H1 (cell line): ENCODE measurements around the gene MOK. TPM values are rescaled to one million over a fixed set of nuclear protein-coding genes. Genes with fewer than 3 reads are reported as not detected.

ENCODE experiments used
- YY1 ChIP-seq: IDR thresholded peaks from 2 replicates; pipeline ENCODE4 v1.6.1; 2011; ENCODE audit warnings: low read depth, mild to moderate bottlenecking, low read length
- polyA plus RNA-seq, 7 experiments: library from polyadenylated mRNA; depleted of rRNA in 3 of 7; stranded (reverse) in 5 of 7; unstranded in 2 of 7; fragments of >200 nt in 5 of 7; fragments of 200-250 nt in 2 of 7; gene quantifications; 1 replicate in 5 of 7; 2 replicates in 1 of 7; 4 replicates in 1 of 7; pipeline versions ENCODE4 v1.2.1 to v1.2.3, GENCODE V29; 2011 to 2013; ENCODE audit warnings: missing spikeins in 2 of 7, mixed read lengths in 2 of 7
- total RNA-seq: library from RNA; stranded (reverse); fragmentation: NEBNext Ultra II Directional; extraction: Animal tissue kit (Norgen Biotek cat#: 25700); gene quantifications from 2 replicates; pipeline ENCODE4 v1.2.1, GENCODE V29; 2021

MOK gene
- total and polyA plus RNA-seq, 2 of the 8 experiments (the other 6 are each of a cell fraction or from before 2014, with no cell fraction given), result 2.1 to 2.5 TPM

GRCh38 chr14:102197317-102197853, 107.6 kb downstream of the MOK start (continued):
- no peak for TF ChIP-seq YY1
